Cardiac fibroblast (primary cell): Measurements from ENCODE around the gene KLF6.

ENCODE experiments used
- DNase-seq, 2 donors: peaks; one replicate each; pipeline versions ENCODE4 v3.0.0 to v3.0.0-alpha.2; 2010; ENCODE audit warnings: low read depth in 2 of 2
- H3K4me3 ChIP-seq, 2 donors: replicated peaks in 1 of 2; 1 replicate in 1 of 2; 2 replicates in 1 of 2; pipeline ENCODE4 v1.5.1; 2011; ENCODE audit warnings: low read depth in 2 of 2, low read length in 2 of 2, mild to moderate bottlenecking in 2 of 2, moderate library complexity in 1 of 2
- TF ChIP-seq, protein P1 (sequence below): IDR thresholded peaks from one replicate; pipeline ENCODE4 v1.5.1; 2011; ENCODE audit warnings: low read depth, mild to moderate bottlenecking, low read length, inconsistent platforms

KLF6 gene

DNA sequence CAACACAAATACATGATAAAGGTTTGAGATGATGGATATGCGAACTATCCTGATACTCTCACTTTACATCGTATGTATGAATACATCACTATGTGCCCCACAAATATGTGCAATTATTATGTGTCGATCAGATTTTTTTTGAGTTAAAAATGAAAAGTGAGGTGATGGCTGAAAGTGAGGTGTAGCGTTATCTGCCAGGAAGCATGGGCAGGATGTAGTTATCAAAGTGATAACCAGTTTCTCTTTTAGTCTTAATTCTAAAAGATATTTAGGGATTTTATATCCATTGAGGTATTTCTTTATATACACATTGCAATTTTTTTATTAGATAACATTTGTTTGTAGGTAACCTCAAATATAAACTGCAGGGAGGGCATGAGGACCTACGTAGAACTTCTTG is 15.6 kb upstream of the KLF6 start:
- TF ChIP-seq, protein P1, sequence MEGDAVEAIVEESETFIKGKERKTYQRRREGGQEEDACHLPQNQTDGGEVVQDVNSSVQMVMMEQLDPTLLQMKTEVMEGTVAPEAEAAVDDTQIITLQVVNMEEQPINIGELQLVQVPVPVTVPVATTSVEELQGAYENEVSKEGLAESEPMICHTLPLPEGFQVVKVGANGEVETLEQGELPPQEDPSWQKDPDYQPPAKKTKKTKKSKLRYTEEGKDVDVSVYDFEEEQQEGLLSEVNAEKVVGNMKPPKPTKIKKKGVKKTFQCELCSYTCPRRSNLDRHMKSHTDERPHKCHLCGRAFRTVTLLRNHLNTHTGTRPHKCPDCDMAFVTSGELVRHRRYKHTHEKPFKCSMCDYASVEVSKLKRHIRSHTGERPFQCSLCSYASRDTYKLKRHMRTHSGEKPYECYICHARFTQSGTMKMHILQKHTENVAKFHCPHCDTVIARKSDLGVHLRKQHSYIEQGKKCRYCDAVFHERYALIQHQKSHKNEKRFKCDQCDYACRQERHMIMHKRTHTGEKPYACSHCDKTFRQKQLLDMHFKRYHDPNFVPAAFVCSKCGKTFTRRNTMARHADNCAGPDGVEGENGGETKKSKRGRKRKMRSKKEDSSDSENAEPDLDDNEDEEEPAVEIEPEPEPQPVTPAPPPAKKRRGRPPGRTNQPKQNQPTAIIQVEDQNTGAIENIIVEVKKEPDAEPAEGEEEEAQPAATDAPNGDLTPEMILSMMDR = no peak
- no peak overlapping the region for H3K4me3 ChIP-seq
- DNase-seq = no peak

GRCh38 chr10:3797750-3798149 is 12.7 kb upstream of the KLF6 start:
- no peak for DNase-seq
- no peak overlapping the region for H3K4me3 ChIP-seq
- TF ChIP-seq, protein P1 = no peak

GRCh38 chr10:3793553-3793952 is 8.5 kb upstream of the KLF6 start:
- DNase-seq = no peak
- no peak overlapping the region for H3K4me3 ChIP-seq
- TF ChIP-seq, protein P1 = no peak

- DNase-seq = no peak
- TF ChIP-seq, protein P1 = no peak
Measured at GRCh38 chr10:3792710-3793219, 7.8 kb upstream of the KLF6 start.

DNA sequence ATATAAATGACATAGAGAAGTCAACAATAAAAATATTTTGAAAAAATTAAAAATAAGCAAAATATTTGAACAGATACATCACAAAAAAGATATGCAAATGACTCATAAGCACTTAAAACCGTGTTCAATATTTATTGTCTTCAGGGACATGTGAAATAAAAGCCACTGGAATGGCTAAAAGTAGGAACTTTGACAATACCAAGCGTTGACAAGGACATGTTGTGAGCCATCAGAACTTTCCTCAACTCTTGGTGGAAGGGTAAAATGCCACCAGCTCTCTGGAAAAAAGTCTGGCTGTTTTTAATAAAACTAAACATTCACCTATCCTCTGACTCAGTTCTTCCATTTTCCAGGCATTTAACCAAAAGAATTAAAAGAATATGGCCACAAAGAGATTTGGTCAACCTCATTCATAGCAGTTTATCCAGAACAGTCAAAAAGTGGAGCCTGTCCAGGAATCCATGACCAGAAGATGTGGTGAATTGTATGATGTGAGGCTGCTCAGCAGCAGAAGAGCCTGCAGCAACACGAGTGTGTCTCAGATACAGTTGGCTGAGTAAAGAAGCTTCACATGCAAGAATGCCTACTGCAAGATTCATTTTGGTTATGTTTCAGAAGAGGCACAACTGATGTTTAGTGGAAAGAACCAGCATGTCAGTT is 7.1 kb upstream of the KLF6 start:
- H3K4me3 ChIP-seq = no peak overlapping the region
- DNase-seq = peak in 1 of 2 donors; percentile 54

More at GRCh38 chr10:3792710-3793219, 7.8 kb upstream of the KLF6 start:
- H3K4me3 ChIP-seq = no peak overlapping the region

GRCh38 chr10:3790858-3791257 is 5.8 kb upstream of the KLF6 start:
- TF ChIP-seq, protein P1 = no peak
- no peak for DNase-seq
- no peak overlapping the region for H3K4me3 ChIP-seq

More for the DNA sequence above, 7.1 kb upstream of the KLF6 start:
- TF ChIP-seq, protein P1 = no peak

DNA sequence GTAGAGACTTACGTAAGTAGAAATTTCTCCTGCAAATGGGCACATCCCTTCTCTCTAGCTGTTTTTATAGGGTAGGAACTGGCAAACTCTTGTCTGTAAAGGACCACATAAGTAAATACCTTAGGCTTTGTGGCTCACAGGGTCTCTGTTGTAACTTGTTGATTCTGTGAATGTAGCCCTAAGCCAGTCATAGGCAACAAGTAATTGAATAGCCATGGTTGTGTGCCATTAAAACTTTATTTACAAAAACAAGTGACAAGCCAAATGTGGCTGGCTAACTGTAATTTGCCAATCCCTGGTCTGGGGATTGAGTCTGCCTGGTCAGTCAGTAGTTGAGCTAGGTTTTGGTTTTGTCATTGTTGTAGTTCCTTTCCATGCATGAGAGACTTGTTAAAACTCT is 5.3 kb upstream of the KLF6 start:
- TF ChIP-seq, protein P1 = no peak
- no peak overlapping the region for H3K4me3 ChIP-seq
- no peak for DNase-seq
